HepG2 (cell line): ENCODE data around the gene SIRPB2. TPM values are rescaled to one million over a fixed set of nuclear protein-coding genes. Genes with fewer than 3 reads are reported as not detected.
A peak's percentile ranks its signal among the peaks of the same experiment; 100 is the strongest.

ENCODE experiments used
- CREM ChIP-seq, 2 experiments: sonication (generic) in 1 of 2; formaldehyde crosslinking in 1 of 2; IDR thresholded peaks; 2 replicates each; pipeline versions ENCODE4 v1.4.0 to v1.6.1; 2016 to 2020; ENCODE audit warnings: antibody characterized with exemption in 1 of 2, mild to moderate bottlenecking in 1 of 2, missing genetic modification reagents in 1 of 2
- E2F1 ChIP-seq: sonication (generic); formaldehyde crosslinking; IDR thresholded peaks from 2 replicates; pipeline ENCODE4 v1.5.0; 2020; ENCODE audit warnings: missing genetic modification reagents
- EEA1 ChIP-seq: sonication (generic); formaldehyde crosslinking; IDR thresholded peaks from 2 replicates; pipeline ENCODE4 v1.5.1; 2020; ENCODE audit warnings: mild to moderate bottlenecking, missing genetic modification reagents, borderline replicate concordance
- ETV5 ChIP-seq: IDR thresholded peaks from 2 replicates; pipeline ENCODE4 v1.6.1; 2018; ENCODE audit warnings: missing biosample characterization, missing genetic modification reagents, inconsistent platforms, borderline replicate concordance
- HNF1B ChIP-seq: sonication (generic); formaldehyde crosslinking; IDR thresholded peaks from 2 replicates; pipeline ENCODE4 v1.5.1; 2020; ENCODE audit warnings: mild to moderate bottlenecking, moderate library complexity, missing genetic modification reagents
- KDM5B ChIP-seq: sonication (generic); formaldehyde crosslinking; IDR thresholded peaks from 2 replicates; pipeline ENCODE4 v1.4.0; 2020; ENCODE audit warnings: missing genetic modification reagents, mild to moderate bottlenecking, borderline replicate concordance
- PRPF4 ChIP-seq: fragments of 200-400 bp; formaldehyde crosslinking; IDR thresholded peaks from 2 replicates; pipeline ENCODE4 v1.6.1; 2016; ENCODE audit warnings: low read length, low read depth; ENCODE audit not compliant: poor library complexity, severe bottlenecking
- REPIN1 ChIP-seq: sonication (generic); formaldehyde crosslinking; IDR thresholded peaks from 2 replicates; pipeline ENCODE4 v1.8.0; 2022; ENCODE audit warnings: missing genetic modification reagents, low read depth, mild to moderate bottlenecking, borderline replicate concordance
- SALL1 ChIP-seq: sonication (generic); formaldehyde crosslinking; IDR thresholded peaks from 2 replicates; pipeline ENCODE4 v1.8.0; 2022; ENCODE audit warnings: mild to moderate bottlenecking, missing genetic modification reagents
- SMAD3 ChIP-seq: sonication (generic); formaldehyde crosslinking; IDR thresholded peaks from 2 replicates; pipeline ENCODE4 v1.4.0; 2020; ENCODE audit warnings: missing genetic modification reagents
- SMC3 ChIP-seq: IDR thresholded peaks from 2 replicates; pipeline ENCODE4 v1.6.1; 2011; ENCODE audit warnings: low read length, improper control_type of control experiment
- SNAPC4 ChIP-seq: sonication (generic); formaldehyde crosslinking; IDR thresholded peaks from 2 replicates; pipeline ENCODE4 v1.4.0; 2020; ENCODE audit warnings: mild to moderate bottlenecking, missing genetic modification reagents
- TARDBP ChIP-seq: sonication (generic); formaldehyde crosslinking; IDR thresholded peaks from 2 replicates; pipeline ENCODE4 v1.8.0; 2022; ENCODE audit warnings: mild to moderate bottlenecking, missing genetic modification reagents
- ZBTB21 ChIP-seq: sonication (generic); formaldehyde crosslinking; IDR thresholded peaks from 2 replicates; pipeline ENCODE4 v1.4.0; 2020; ENCODE audit warnings: missing genetic modification reagents
- ZMYM2 ChIP-seq: sonication (generic); formaldehyde crosslinking; IDR thresholded peaks from 2 replicates; pipeline ENCODE4 v1.8.0; 2022; ENCODE audit warnings: mild to moderate bottlenecking, missing genetic modification reagents
- ZNF639 ChIP-seq: conservative IDR thresholded peaks from 2 replicates; pipeline ENCODE4 v1.6.1; 2018; ENCODE audit warnings: missing genetic modification reagents
- ZNF713 ChIP-seq: sonication (generic); formaldehyde crosslinking; IDR thresholded peaks from 2 replicates; pipeline ENCODE4 v1.4.0; 2020; ENCODE audit warnings: mild to moderate bottlenecking, missing genetic modification reagents
- polyA plus RNA-seq, 8 experiments: library from polyadenylated mRNA; depleted of rRNA in 3 of 8; stranded (reverse) in 7 of 8; unstranded in 1 of 8; fragments of >200 nt; fragmentation: Illumina TruSeq in 4 of 8; extraction: Trizol in 4 of 8; gene quantifications; 2 replicates each; pipeline versions ENCODE4 v1.2.1 to v1.2.3, GENCODE V29; 2011 to 2016; ENCODE audit warnings: low read depth in 4 of 8, missing spikeins in 1 of 8, mixed read lengths in 1 of 8; ENCODE audit not compliant: insufficient read depth in 1 of 8
- total RNA-seq, 5 experiments: library from RNA; depleted of rRNA; stranded (reverse); fragments of >200 nt; fragmentation: Illumina TruSeq; extraction: Trizol; gene quantifications; 2 replicates each; pipeline ENCODE4 v1.2.3, GENCODE V29; 2016; ENCODE audit warnings: low read depth in 1 of 5

Gene SIRPB2
- total and polyA plus RNA-seq, 2 of the 13 experiments (the other 11 are each of a cell fraction or from before 2014, with no cell fraction given): not detected

GRCh38 chr20:1467355-1468116, 23.7 kb downstream of the SIRPB2 start (continued):
- TF ChIP-seq PRPF4 (no peak), ETV5 (CRISPR knock-in tag) (peak; percentile 8; the same call in 1 of the 2 replicates), SMC3 (no peak), SNAPC4 (CRISPR knock-in tag) (no peak), SMAD3 (CRISPR knock-in tag) (no peak), HNF1B (CRISPR knock-in tag) (peak; percentile 15; the same call in 1 of the 2 replicates), ZNF639 (CRISPR knock-in tag) (no peak), ZMYM2 (CRISPR knock-in tag) (no peak), SALL1 (CRISPR knock-in tag) (no peak), TARDBP (CRISPR knock-in tag) (no peak), EEA1 (CRISPR knock-in tag) (no peak), KDM5B (CRISPR knock-in tag) (no peak), ZNF713 (CRISPR knock-in tag) (no peak), CREM (IDR thresholded peaks at IDR 0.05) (peak; percentile 1; the same call in 1 of the 2 replicates), CREM (CRISPR knock-in tag; IDR thresholded peaks at IDR 0.05) (no peak), ZBTB21 (CRISPR knock-in tag) (0 out of 2 replicates have a peak, but pooled peaks have one; percentile 25), E2F1 (no peak), REPIN1 (CRISPR knock-in tag) (0 out of 2 replicates have a peak, but pooled peaks have one; percentile 2)
